Endodermal cell (in vitro differentiated cells): ENCODE results near the gene ACAP1. TPM values are rescaled to one million over a fixed set of nuclear protein-coding genes. Genes with fewer than 3 reads are reported as not detected.
A peak's percentile ranks its signal among the peaks of the same experiment; 100 is the strongest.

ENCODE experiments used
- DNase-seq: peaks from one replicate; pipeline ENCODE4 v3.0.0-alpha.2; 2017
- H3K27ac ChIP-seq: 2 replicates; pipeline ENCODE4 v1.5.1; 2013; ENCODE audit warnings: mild to moderate bottlenecking, low read depth, low read length, moderate library complexity
- H3K27me3 ChIP-seq: 2 replicates; pipeline ENCODE4 v1.6.1; 2013; ENCODE audit warnings: mild to moderate bottlenecking, low read length, moderate library complexity; ENCODE audit not compliant: insufficient read depth, control insufficient read depth, poor library complexity, severe bottlenecking
- H3K36me3 ChIP-seq: 2 replicates; pipeline ENCODE4 v1.7.0; 2013; ENCODE audit warnings: mild to moderate bottlenecking, low read length, moderate library complexity; ENCODE audit not compliant: control insufficient read depth, insufficient read depth
- H3K4me1 ChIP-seq: one replicate; pipeline ENCODE4 v1.7.0; 2013; ENCODE audit warnings: low read length; ENCODE audit not compliant: control insufficient read depth, insufficient read depth
- H3K4me3 ChIP-seq: 2 replicates; pipeline ENCODE4 v1.5.1; 2013; ENCODE audit warnings: mild to moderate bottlenecking, low read length, moderate library complexity
- H3K9ac ChIP-seq: 2 replicates; pipeline ENCODE4 v1.6.1; 2013; ENCODE audit warnings: mild to moderate bottlenecking, low read length, moderate library complexity; ENCODE audit not compliant: poor library complexity, severe bottlenecking; ENCODE audit errors: extremely low read depth
- H3K9me3 ChIP-seq: 2 replicates; pipeline ENCODE4 v1.6.1; 2013; ENCODE audit warnings: mild to moderate bottlenecking, low read length, moderate library complexity; ENCODE audit not compliant: control insufficient read depth
- H3K27ac Mint-ChIP-seq: 2 replicates; pipeline ENCODE4 v1.8.0; 2020; ENCODE audit warnings: mixed read lengths
- H3K27me3 Mint-ChIP-seq: 2 replicates; pipeline ENCODE4 v1.8.0; 2021; ENCODE audit warnings: mild to moderate bottlenecking, mixed read lengths; ENCODE audit not compliant: insufficient read depth
- H3K36me3 Mint-ChIP-seq: 2 replicates; pipeline ENCODE4 v1.8.0; 2020; ENCODE audit warnings: low read depth, mixed read lengths
- H3K4me1 Mint-ChIP-seq: 2 replicates; pipeline ENCODE4 v1.8.0; 2020; ENCODE audit warnings: mixed read lengths
- H3K4me3 Mint-ChIP-seq: 2 replicates; pipeline ENCODE4 v1.8.0; 2020; ENCODE audit warnings: mild to moderate bottlenecking, moderate library complexity, mixed read lengths
- H3K9me3 Mint-ChIP-seq: 2 replicates; pipeline ENCODE4 v1.8.0; 2020; ENCODE audit warnings: mild to moderate bottlenecking, mixed read lengths
- CTCF ChIP-seq: fragments of 200-600 bp; sonication (generic); conservative IDR thresholded peaks from 2 replicates; pipeline ENCODE4 v1.5.0; 2021; ENCODE audit warnings: antibody characterized with exemption, mild to moderate bottlenecking
- WGBS, 2 experiments: methylation state at CpG; one replicate each; pipeline versions ENCODE4 v1.1.5 to v1.1.7; 2013; ENCODE audit warnings: missing lambda C conversion rate in 2 of 2, mixed read lengths in 1 of 2; ENCODE audit not compliant: insufficient coverage in 1 of 2, insufficient read length in 1 of 2; 5-methylcytosine and 5-hydroxymethylcytosine counted together
- total RNA-seq, 2 donors: library from RNA; stranded (reverse); fragmentation: NEBNext Ultra II Directional in 1 of 2; extraction: Animal tissue kit (Norgen Biotek cat#: 25700) in 1 of 2; gene quantifications; 2 replicates in 1 of 2; 3 replicates in 1 of 2; pipeline ENCODE4 v1.2.1, GENCODE V29; 2021

Gene ACAP1
- total RNA-seq, 2 donors from 2014 or later: 4.5 to 8.4 TPM

GRCh38 chr17:7306911-7307685 lies 29.2 kb upstream of the ACAP1 start, which contains the start of gene EIF5A:
Gene EIF5A, plus strand, starts transcription at chr17:7307628. Its CDS starts 2,008 bp downstream, at chr17:7309636.
- peaks cover 32% of the 10 kb centered on the region for H3K36me3 Mint-ChIP-seq
- no peak for TF ChIP-seq CTCF
- peak within 1 kb of the TSS; percentile 91 for H3K9ac ChIP-seq

GRCh38 chr17:7307686-7308624 lies 28.4 kb upstream of the ACAP1 start:
- H3K9me3 Mint-ChIP-seq: no peaks in the 10 kb centered on the region
- 0% methylated on average over 18 to 100 of the region's 104 CpGs for WGBS, 2 experiments

More at GRCh38 chr17:7306911-7307685, 29.2 kb upstream of the ACAP1 start, which contains the start of gene EIF5A:
- Mint-ChIP-seq H3K4me3 (peak within 1 kb of the TSS; percentile 88), H3K4me1 (peaks cover 23% of the 10 kb centered on the region), H3K27ac (peak within 1 kb of the TSS; percentile 99), H3K27me3 (peaks cover 5% of the 10 kb centered on the region), H3K9me3 (no peaks in the 10 kb centered on the region)
- H3K9me3 ChIP-seq: no peaks in the 10 kb centered on the region
- peak within 1 kb of the TSS; percentile 97 for H3K27ac ChIP-seq
- no peaks in the 10 kb centered on the region for H3K27me3 ChIP-seq
- no peaks in the 10 kb centered on the region for H3K4me1 ChIP-seq
- WGBS, 2 experiments: 0 to 1% methylated on average over 20 to 64 of the region's 64 CpGs
- DNase-seq: peak; percentile 100
- peaks cover 28% of the 10 kb centered on the region for H3K36me3 ChIP-seq
- peak within 1 kb of the TSS; percentile 99 for H3K4me3 ChIP-seq

More at GRCh38 chr17:7307686-7308624, 28.4 kb upstream of the ACAP1 start:
- peaks cover 3% of the 10 kb centered on the region for H3K27me3 Mint-ChIP-seq
- Histone ChIP-seq H3K9ac (peak overlapping the region; percentile 91), H3K36me3 (peaks cover 35% of the 10 kb centered on the region), H3K27ac (peak overlapping the region; percentile 89), H3K4me3 (peak overlapping the region; percentile 99), H3K9me3 (no peaks in the 10 kb centered on the region), H3K27me3 (no peaks in the 10 kb centered on the region), H3K4me1 (no peaks in the 10 kb centered on the region)
- H3K4me1 Mint-ChIP-seq: peaks cover 23% of the 10 kb centered on the region
- H3K4me3 Mint-ChIP-seq: peak overlapping the region; percentile 88
- DNase-seq: peak; percentile 78
- TF ChIP-seq CTCF: peak; percentile 24
- H3K36me3 Mint-ChIP-seq: peaks cover 39% of the 10 kb centered on the region
- peak overlapping the region; percentile 99 for H3K27ac Mint-ChIP-seq
